ENCODE results near the gene CNGA3. TPM values are rescaled to one million over a fixed set of nuclear protein-coding genes. Genes with fewer than 3 reads are reported as not detected.
"Not testable (repeated sequence)": the region's sequence is repeated elsewhere in the genome, so short reads cannot be mapped to it uniquely, and the experiment has no call there.

The CNGA3 gene
- total and polyA plus RNA-seq, 8 donors: 0.12 to 6.4 (median 0.14) TPM; not detected in 3

- DNase-seq: no peak
- TF ChIP-seq POLR2A (IDR thresholded peaks at IDR 0.05) (no peak), CTCF (IDR thresholded peaks at IDR 0.05) (no peak), EP300 (IDR thresholded peaks at IDR 0.05) (no peak), POLR2AphosphoS5 (IDR thresholded peaks at IDR 0.05) (no peak)
- H3K36me3 ChIP-seq: no peaks in the 10 kb centered on the region
- no peak overlapping the region for H3K27ac ChIP-seq
- intact Hi-C loops (cut with DNase I; ENCODE audit: low total_unique reads): no loop called here
- H3K4me3 ChIP-seq: no peak overlapping the region
- H3K27me3 ChIP-seq: no peaks in the 10 kb centered on the region
- peaks cover 0 to 24% (median 3%) of the 10 kb centered on the region in 4 donors for H3K9me3 ChIP-seq
- H3K4me1 ChIP-seq: no peaks in the 10 kb centered on the region
These were observed 85.9 kb downstream of the CNGA3 start for GRCh38 chr2:98432145-98432544.

DNA sequence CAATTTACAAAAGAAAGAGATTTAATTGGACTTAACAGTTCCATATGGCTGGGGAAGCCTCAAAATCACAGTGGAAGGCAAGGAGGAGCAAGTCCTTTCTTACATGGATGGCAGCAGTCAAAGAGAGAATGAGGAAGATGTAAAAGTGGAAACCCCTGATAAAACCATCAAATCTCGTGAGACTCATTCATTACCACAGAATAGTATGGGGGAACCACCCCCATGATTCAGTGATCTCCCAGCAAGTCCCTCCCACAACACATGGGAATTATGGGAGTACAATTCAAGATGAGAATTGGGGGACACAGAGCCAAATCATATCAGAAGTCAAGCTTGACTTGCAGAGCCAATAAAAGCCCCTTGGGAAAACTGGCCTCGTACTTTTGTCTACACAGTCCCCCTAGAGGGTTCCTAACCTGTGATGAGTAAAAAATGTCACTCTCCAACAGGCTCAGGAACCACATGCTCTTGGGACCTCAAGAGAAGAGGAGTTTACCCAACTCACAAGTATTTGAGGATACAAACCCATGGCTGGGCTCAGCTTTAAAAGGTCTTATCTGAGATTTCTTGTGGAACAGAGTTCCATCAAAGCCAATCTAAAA lies 87.2 kb downstream of the CNGA3 start:
- no peak for TF ChIP-seq CTCF (IDR thresholded peaks at IDR 0.05)
- TF ChIP-seq EP300 (IDR thresholded peaks at IDR 0.05): no peak
- TF ChIP-seq POLR2A (IDR thresholded peaks at IDR 0.05): no peak
- no peak for TF ChIP-seq POLR2AphosphoS5 (IDR thresholded peaks at IDR 0.05)
- 57 to 83% (median 79%) methylated on average over 2 of the region's 2 CpGs for WGBS, 5 donors
- Histone ChIP-seq H3K27ac (no peak overlapping the region), H3K4me1 (no peaks in the 10 kb centered on the region), H3K4me3 (no peak overlapping the region), H3K9me3 (peaks cover 0 to 24% (median 3%) of the 10 kb centered on the region in 4 donors), H3K27me3 (no peaks in the 10 kb centered on the region), H3K36me3 (no peaks in the 10 kb centered on the region)
- intact Hi-C loops (cut with DNase I; ENCODE audit: low total_unique reads): no loop called here
- no peak for DNase-seq

- Histone ChIP-seq H3K4me1 (no peaks in the 10 kb centered on the region), H3K27me3 (no peaks in the 10 kb centered on the region), H3K4me3 (no peak overlapping the region), H3K36me3 (no peaks in the 10 kb centered on the region), H3K27ac (no peak overlapping the region), H3K9me3 (peaks cover 0 to 24% (median 3%) of the 10 kb centered on the region in 4 donors)
- 76 to 96% (median 82%) methylated on average over 3 of the region's 3 CpGs for WGBS, 5 donors
- no peak for TF ChIP-seq POLR2A (IDR thresholded peaks at IDR 0.05)
- no peak for TF ChIP-seq POLR2AphosphoS5 (IDR thresholded peaks at IDR 0.05)
- TF ChIP-seq CTCF (IDR thresholded peaks at IDR 0.05): no peak
- no peak for TF ChIP-seq EP300 (IDR thresholded peaks at IDR 0.05)
- DNase-seq: no peak
- intact Hi-C loops (cut with DNase I; ENCODE audit: low total_unique reads): no loop called here
These were observed 88.2 kb downstream of the CNGA3 start for GRCh38 chr2:98434492-98434891.

GRCh38 chr2:98435670-98436069 lies 89.4 kb downstream of the CNGA3 start:
- H3K27ac ChIP-seq; H3K27me3 ChIP-seq; H3K4me3 ChIP-seq; H3K36me3 ChIP-seq; H3K4me1 ChIP-seq; intact Hi-C loops (cut with DNase I; ENCODE audit: low total_unique reads); DNase-seq: not testable (repeated sequence)
- 76 to 93% (median 79%) methylated on average over 4 of the region's 4 CpGs for WGBS, 5 donors
- H3K9me3 ChIP-seq: peaks cover 0 to 24% (median 3%) of the 10 kb centered on the region in 4 donors

GRCh38 chr2:98436734-98437133 lies 90.5 kb downstream of the CNGA3 start:
- H3K4me1 ChIP-seq: no peaks in the 10 kb centered on the region
- H3K9me3 ChIP-seq: peaks cover 0 to 24% (median 3%) of the 10 kb centered on the region in 4 donors
- H3K36me3 ChIP-seq: no peaks in the 10 kb centered on the region
- H3K4me3 ChIP-seq: no peak overlapping the region
- no peak overlapping the region for H3K27ac ChIP-seq
- DNase-seq: no peak
- no peaks in the 10 kb centered on the region for H3K27me3 ChIP-seq
- TF ChIP-seq EP300 (IDR thresholded peaks at IDR 0.05): no peak
- TF ChIP-seq POLR2AphosphoS5 (IDR thresholded peaks at IDR 0.05): no peak
- no peak for TF ChIP-seq POLR2A (IDR thresholded peaks at IDR 0.05)
- TF ChIP-seq CTCF (IDR thresholded peaks at IDR 0.05): no peak
- intact Hi-C loops (cut with DNase I; ENCODE audit: low total_unique reads): no loop called here
- WGBS, 5 donors: 61 to 80% (median 65%) methylated on average over 4 of the region's 4 CpGs
